Astrocyte (in vitro differentiated cells and primary cell): Measurements from ENCODE around the gene FUT8. TPM values are rescaled to one million over a fixed set of nuclear protein-coding genes. Genes with fewer than 3 reads are reported as not detected.

Experiments used
- DNase-seq: peaks from one replicate; pipeline ENCODE4 v3.0.0-alpha.2; 2010; ENCODE audit warnings: low read depth
- FAIRE-seq: peaks from 2 replicates; lab custom pipeline; 2011; peaks lifted over from hg19 to GRCh38; lab: Jason Lieb, UNC
- H2AFZ ChIP-seq: 2 replicates; pipeline ENCODE4 v1.6.0; 2012; ENCODE audit warnings: low read depth, low read length, inconsistent platforms
- H3K27ac ChIP-seq: 2 replicates; pipeline ENCODE4 v1.5.1; 2011; ENCODE audit warnings: low read depth, low read length, inconsistent platforms
- H3K27me3 ChIP-seq: 2 replicates; pipeline ENCODE4 v1.6.0; 2011; ENCODE audit warnings: low read length, inconsistent platforms; ENCODE audit not compliant: insufficient read depth
- H3K36me3 ChIP-seq: 2 replicates; pipeline ENCODE4 v1.5.1; 2011; ENCODE audit warnings: low read length, inconsistent platforms; ENCODE audit not compliant: insufficient read depth
- H3K4me1 ChIP-seq: 2 replicates; pipeline ENCODE4 v1.5.1; 2011; ENCODE audit warnings: low read length, inconsistent platforms; ENCODE audit not compliant: insufficient read depth
- H3K4me2 ChIP-seq: 2 replicates; pipeline ENCODE4 v1.6.0; 2012; ENCODE audit warnings: low read length, inconsistent platforms
- H3K4me3 ChIP-seq: 2 replicates; pipeline ENCODE4 v1.5.1; 2011; ENCODE audit warnings: low read depth, mild to moderate bottlenecking, low read length, inconsistent platforms; ENCODE audit not compliant: insufficient read depth
- H3K79me2 ChIP-seq: 2 replicates; pipeline ENCODE4 v1.6.0; 2012; ENCODE audit warnings: mild to moderate bottlenecking, low read length, inconsistent platforms; ENCODE audit not compliant: insufficient read depth
- H3K9ac ChIP-seq: 2 replicates; pipeline ENCODE4 v1.6.0; 2012; ENCODE audit warnings: mild to moderate bottlenecking, low read length, inconsistent platforms
- H3K9me3 ChIP-seq: 2 replicates; pipeline ENCODE4 v1.5.1; 2012; ENCODE audit warnings: low read depth, mild to moderate bottlenecking, low read length, inconsistent platforms; ENCODE audit not compliant: insufficient read depth
- H4K20me1 ChIP-seq: 2 replicates; pipeline ENCODE4 v1.6.0; 2012; ENCODE audit warnings: low read length, inconsistent platforms; ENCODE audit not compliant: insufficient read depth
- H3K27ac Mint-ChIP-seq: one replicate; pipeline ENCODE4 v1.8.0; 2021; ENCODE audit warnings: mild to moderate bottlenecking, mixed read lengths; ENCODE audit not compliant: unreplicated experiment
- H3K27me3 Mint-ChIP-seq: one replicate; pipeline ENCODE4 v1.8.0; 2021; ENCODE audit warnings: low read depth, mixed read lengths; ENCODE audit not compliant: unreplicated experiment
- H3K36me3 Mint-ChIP-seq: one replicate; pipeline ENCODE4 v1.8.0; 2021; ENCODE audit warnings: low read depth, mixed read lengths; ENCODE audit not compliant: unreplicated experiment
- H3K4me1 Mint-ChIP-seq: one replicate; pipeline ENCODE4 v1.8.0; 2021; ENCODE audit warnings: low read depth, mixed read lengths; ENCODE audit not compliant: unreplicated experiment
- H3K4me3 Mint-ChIP-seq: one replicate; pipeline ENCODE4 v1.8.0; 2021; ENCODE audit warnings: mild to moderate bottlenecking, moderate library complexity, mixed read lengths; ENCODE audit not compliant: unreplicated experiment
- H3K9me3 Mint-ChIP-seq: one replicate; pipeline ENCODE4 v1.8.0; 2021; ENCODE audit warnings: mild to moderate bottlenecking, mixed read lengths; ENCODE audit not compliant: unreplicated experiment
- EZH2 ChIP-seq: IDR thresholded peaks from 2 replicates; pipeline ENCODE4 v1.6.1; 2012; ENCODE audit warnings: mild to moderate bottlenecking, low read length, inconsistent platforms; ENCODE audit not compliant: insufficient read depth
- total RNA-seq: library from RNA; stranded (reverse); gene quantifications from 2 replicates; pipeline ENCODE4 v1.2.1, GENCODE V29; 2021
- TF ChIP-seq, protein P1 (sequence below): IDR thresholded peaks from 2 replicates; pipeline ENCODE4 v1.5.1; 2011; ENCODE audit warnings: low read depth, mild to moderate bottlenecking, inconsistent platforms, low read length, moderate library complexity; ENCODE audit not compliant: insufficient read depth

FUT8 gene
- total RNA-seq, 1 donor from 2014 or later: 52.7 TPM

DNA sequence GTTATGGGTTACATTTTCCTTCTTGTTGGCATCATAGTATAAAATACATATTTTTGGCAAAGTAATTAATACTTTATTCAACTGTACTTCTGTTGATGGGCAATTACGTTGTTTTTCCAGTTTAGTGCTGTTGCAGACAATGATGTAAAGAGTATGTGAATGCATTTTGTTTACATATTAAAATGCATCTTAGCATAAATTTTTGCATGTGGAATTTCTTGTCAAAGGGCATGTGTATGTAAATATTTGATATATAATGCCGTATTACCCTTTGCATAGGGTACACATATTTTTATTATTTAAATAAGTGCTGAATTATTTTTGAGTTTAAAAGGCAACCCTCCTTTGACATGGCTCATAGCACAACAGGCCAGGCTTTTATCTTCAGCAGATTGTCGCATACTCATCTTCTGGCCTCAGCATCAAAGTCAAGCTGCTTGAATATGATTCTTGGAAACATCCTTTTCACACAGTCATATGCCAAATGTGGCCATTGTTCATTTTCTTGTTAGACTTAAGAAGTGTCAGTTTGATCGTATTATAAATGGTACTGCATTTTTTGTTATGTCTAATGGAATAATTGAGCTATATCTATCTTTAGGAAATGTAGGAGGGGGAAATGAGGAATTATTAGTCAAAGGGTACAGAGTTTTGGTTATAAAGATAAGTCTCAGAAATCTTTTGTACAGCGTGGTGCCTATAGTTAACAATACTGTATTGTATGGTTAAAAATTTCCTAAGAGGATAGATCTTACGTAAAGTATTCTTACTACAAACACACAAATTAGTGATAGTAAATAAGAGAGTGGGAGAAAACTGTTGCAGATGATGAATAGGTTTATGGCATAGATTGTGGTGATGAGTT lies 138.5 kb downstream of the FUT8 start:
- no peak overlapping the region for H3K27ac ChIP-seq
- H3K4me2 ChIP-seq: no peak overlapping the region
- Mint-ChIP-seq H3K27ac (no peak overlapping the region), H3K9me3 (no peaks in the 10 kb centered on the region), H3K4me3 (no peak overlapping the region), H3K27me3 (no peaks in the 10 kb centered on the region), H3K4me1 (no peaks in the 10 kb centered on the region), H3K36me3 (no peaks in the 10 kb centered on the region)
- H3K4me1 ChIP-seq: no peaks in the 10 kb centered on the region
- H3K79me2 ChIP-seq: peaks cover 60% of the 10 kb centered on the region
- FAIRE-seq (peak; percentile 17), DNase-seq (no peak)
- no peaks in the 10 kb centered on the region for H3K36me3 ChIP-seq
- H3K4me3 ChIP-seq: no peak overlapping the region
- H4K20me1 ChIP-seq: peaks cover 17% of the 10 kb centered on the region
- no peaks in the 10 kb centered on the region for H3K27me3 ChIP-seq
- no peak overlapping the region for H2AFZ ChIP-seq
- no peak overlapping the region for H3K9ac ChIP-seq
- TF ChIP-seq, protein P1, sequence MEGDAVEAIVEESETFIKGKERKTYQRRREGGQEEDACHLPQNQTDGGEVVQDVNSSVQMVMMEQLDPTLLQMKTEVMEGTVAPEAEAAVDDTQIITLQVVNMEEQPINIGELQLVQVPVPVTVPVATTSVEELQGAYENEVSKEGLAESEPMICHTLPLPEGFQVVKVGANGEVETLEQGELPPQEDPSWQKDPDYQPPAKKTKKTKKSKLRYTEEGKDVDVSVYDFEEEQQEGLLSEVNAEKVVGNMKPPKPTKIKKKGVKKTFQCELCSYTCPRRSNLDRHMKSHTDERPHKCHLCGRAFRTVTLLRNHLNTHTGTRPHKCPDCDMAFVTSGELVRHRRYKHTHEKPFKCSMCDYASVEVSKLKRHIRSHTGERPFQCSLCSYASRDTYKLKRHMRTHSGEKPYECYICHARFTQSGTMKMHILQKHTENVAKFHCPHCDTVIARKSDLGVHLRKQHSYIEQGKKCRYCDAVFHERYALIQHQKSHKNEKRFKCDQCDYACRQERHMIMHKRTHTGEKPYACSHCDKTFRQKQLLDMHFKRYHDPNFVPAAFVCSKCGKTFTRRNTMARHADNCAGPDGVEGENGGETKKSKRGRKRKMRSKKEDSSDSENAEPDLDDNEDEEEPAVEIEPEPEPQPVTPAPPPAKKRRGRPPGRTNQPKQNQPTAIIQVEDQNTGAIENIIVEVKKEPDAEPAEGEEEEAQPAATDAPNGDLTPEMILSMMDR: no peak
- no peak for TF ChIP-seq EZH2
- no peaks in the 10 kb centered on the region for H3K9me3 ChIP-seq

DNA sequence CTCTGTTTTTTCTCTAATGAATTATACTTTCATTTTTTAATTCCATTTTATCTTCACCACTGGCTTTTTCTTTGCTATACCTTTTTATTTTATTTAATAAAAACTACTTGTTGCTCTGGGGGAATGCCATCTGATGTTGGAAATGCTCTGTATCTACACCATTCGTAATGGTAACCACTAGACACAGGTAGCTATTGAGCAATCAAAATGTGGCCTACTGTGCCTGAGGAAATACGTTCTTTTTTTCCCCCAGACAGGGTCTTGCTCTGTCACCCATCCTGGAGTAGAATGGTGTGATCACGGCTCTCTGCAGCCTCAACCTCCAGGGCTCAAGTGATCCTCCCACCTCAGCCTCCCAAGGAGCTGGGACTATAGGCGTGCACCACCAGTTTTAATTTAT lies 140.2 kb downstream of the FUT8 start:
- Histone ChIP-seq H3K27ac (no peak overlapping the region), H3K4me1 (no peaks in the 10 kb centered on the region), H3K36me3 (no peaks in the 10 kb centered on the region), H2AFZ (no peak overlapping the region), H4K20me1 (peaks cover 21% of the 10 kb centered on the region), H3K9me3 (no peaks in the 10 kb centered on the region), H3K27me3 (no peaks in the 10 kb centered on the region), H3K79me2 (peaks cover 75% of the 10 kb centered on the region), H3K4me3 (no peak overlapping the region), H3K4me2 (no peak overlapping the region), H3K9ac (no peak overlapping the region)
- FAIRE-seq (no peak), DNase-seq (no peak)
- TF ChIP-seq EZH2: no peak
- TF ChIP-seq, protein P1: no peak
- Mint-ChIP-seq H3K9me3 (no peaks in the 10 kb centered on the region), H3K4me3 (no peak overlapping the region), H3K4me1 (no peaks in the 10 kb centered on the region), H3K27ac (no peak overlapping the region), H3K36me3 (no peaks in the 10 kb centered on the region), H3K27me3 (no peaks in the 10 kb centered on the region)

DNA sequence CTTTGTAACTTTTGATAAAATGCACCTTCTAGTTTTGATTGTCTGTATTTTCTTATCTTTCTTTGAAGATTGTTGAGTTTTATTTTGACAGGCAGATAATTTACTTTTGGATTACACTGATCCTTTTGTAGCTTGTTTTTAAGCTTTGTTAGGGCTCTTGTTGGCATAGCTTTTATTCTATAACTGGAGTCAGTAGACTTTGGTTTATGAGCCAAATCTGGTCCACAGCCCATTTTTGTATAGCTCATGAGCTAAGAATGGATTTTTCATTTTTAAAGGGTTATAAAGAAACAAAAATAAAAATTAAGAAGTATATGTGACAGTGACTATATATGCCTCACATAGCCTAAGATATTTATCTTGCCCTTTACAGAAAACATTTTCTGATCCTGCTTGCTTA lies 142.3 kb downstream of the FUT8 start:
- Mint-ChIP-seq H3K4me3 (no peak overlapping the region), H3K9me3 (no peaks in the 10 kb centered on the region), H3K36me3 (no peaks in the 10 kb centered on the region), H3K27me3 (no peaks in the 10 kb centered on the region), H3K4me1 (no peaks in the 10 kb centered on the region), H3K27ac (no peak overlapping the region)
- Histone ChIP-seq H3K79me2 (peaks cover 82% of the 10 kb centered on the region), H4K20me1 (peaks cover 20% of the 10 kb centered on the region), H3K9ac (no peak overlapping the region), H3K27ac (no peak overlapping the region), H3K9me3 (no peaks in the 10 kb centered on the region), H3K36me3 (no peaks in the 10 kb centered on the region), H2AFZ (no peak overlapping the region), H3K4me1 (no peaks in the 10 kb centered on the region), H3K4me3 (no peak overlapping the region), H3K4me2 (no peak overlapping the region), H3K27me3 (no peaks in the 10 kb centered on the region)
- no peak for FAIRE-seq
- no peak for TF ChIP-seq EZH2
- TF ChIP-seq, protein P1: no peak
- no peak for DNase-seq
